ENCODE measurements around the gene TCF7L2. TPM values are rescaled to one million over a fixed set of nuclear protein-coding genes. Genes with fewer than 3 reads are reported as not detected.

TCF7L2 gene
- polyA plus RNA-seq, 1 experiment, result 11.3 TPM

DNA sequence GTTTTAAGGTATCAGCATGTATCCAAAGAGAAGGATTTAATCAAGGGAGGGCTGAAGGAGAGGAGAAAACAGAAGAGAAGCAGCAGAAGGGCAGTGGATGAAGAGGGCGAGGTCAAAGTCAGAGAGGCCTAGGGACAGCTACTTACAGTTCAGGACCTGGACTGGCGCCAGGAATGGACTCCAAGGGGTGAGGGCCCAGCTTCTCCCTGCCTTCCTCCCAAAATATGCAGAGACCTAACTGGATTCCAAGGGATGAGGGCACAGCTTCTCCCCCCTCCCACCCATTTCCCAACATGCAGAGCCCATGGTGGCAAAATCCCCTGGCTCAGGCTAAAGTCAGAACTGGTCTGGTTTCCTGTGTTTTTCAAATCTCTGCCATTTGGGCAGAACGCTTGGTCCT lies 3.4 kb upstream of the TCF7L2 start:
- Histone ChIP-seq H3K27me3 (ENCODE audit: control insufficient read depth, insufficient read depth, low read length) (no peaks in the 10 kb centered on the region), H3K36me3 (ENCODE audit: control insufficient read depth, insufficient read depth, low read length) (no peaks in the 10 kb centered on the region), H3K4me3 (ENCODE audit: low read depth, low read length) (no peak overlapping the region)
- TF ChIP-seq, protein P1, sequence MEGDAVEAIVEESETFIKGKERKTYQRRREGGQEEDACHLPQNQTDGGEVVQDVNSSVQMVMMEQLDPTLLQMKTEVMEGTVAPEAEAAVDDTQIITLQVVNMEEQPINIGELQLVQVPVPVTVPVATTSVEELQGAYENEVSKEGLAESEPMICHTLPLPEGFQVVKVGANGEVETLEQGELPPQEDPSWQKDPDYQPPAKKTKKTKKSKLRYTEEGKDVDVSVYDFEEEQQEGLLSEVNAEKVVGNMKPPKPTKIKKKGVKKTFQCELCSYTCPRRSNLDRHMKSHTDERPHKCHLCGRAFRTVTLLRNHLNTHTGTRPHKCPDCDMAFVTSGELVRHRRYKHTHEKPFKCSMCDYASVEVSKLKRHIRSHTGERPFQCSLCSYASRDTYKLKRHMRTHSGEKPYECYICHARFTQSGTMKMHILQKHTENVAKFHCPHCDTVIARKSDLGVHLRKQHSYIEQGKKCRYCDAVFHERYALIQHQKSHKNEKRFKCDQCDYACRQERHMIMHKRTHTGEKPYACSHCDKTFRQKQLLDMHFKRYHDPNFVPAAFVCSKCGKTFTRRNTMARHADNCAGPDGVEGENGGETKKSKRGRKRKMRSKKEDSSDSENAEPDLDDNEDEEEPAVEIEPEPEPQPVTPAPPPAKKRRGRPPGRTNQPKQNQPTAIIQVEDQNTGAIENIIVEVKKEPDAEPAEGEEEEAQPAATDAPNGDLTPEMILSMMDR (IDR thresholded peaks at IDR 0.05; ENCODE audit: insufficient read depth, low read depth, low read length), result no peak
- ChIA-PET POLR2A (no interaction called here), CTCF (no interaction called here)
- no peak for DNase-seq (ENCODE audit: low read depth)

DNA sequence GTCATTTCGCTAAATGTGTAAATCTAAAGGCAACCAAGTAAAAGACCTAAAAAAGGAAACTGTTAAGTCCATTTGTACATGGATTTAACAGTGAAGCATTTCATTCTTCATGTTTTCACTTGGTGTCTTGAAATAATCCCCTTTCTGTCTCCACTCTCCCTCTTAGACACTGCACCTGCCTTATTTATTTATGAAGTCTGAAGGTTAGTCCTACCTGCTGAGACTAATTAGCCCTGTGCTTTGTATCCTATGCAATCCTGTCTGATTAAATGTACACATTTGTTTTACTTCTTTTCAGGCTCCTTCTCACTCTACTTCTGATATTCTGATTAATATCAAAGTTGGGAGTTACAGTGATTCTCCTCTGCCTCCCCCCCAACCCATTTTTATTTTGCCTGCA lies 1.9 kb upstream of the TCF7L2 start:
- Histone ChIP-seq H3K4me3 (ENCODE audit: low read depth, low read length) (no peak overlapping the region), H3K27me3 (ENCODE audit: control insufficient read depth, insufficient read depth, low read length) (no peaks in the 10 kb centered on the region), H3K36me3 (ENCODE audit: control insufficient read depth, insufficient read depth, low read length) (no peaks in the 10 kb centered on the region; the same call in 1 of the 2 replicates)
- TF ChIP-seq, protein P1 (IDR thresholded peaks at IDR 0.05; ENCODE audit: insufficient read depth, low read depth, low read length), result no peak
- CTCF ChIA-PET, result no interaction called here
- POLR2A ChIA-PET, result no interaction called here
- DNase-seq (ENCODE audit: low read depth), result no peak

DNA sequence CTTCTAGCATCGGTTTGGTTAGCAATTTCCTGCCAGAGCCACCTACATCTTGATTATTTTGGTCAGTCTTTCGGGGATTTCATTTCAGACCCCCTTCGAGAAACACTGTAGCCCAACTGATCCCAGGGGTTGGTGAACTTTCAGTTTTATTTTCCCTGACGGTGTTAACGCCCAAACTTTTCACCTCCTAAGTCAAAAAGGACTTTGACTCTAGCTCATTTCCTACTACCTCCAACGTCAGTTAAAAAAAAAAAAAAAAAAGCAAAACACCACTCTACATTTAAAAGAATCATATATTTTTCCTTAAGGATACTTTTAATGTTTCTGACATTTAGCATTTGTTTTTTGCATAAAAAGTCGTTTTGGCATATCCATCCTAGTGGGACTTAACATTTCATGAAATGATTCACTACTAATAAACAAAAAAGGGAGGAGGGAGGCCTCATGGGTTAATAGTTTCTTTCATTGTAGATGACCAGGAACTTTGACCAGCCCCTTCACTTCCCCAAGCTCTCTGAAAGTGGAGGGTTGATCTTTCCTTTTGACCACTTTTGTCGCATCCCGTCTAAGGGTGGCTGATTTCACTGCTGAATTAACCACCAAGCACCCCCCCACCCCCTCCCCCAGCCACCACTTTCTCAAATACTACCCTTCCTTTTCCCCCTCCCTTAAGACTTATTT lies 764 bp upstream of the TCF7L2 start:
- TF ChIP-seq, protein P1 (IDR thresholded peaks at IDR 0.05; ENCODE audit: insufficient read depth, low read depth, low read length), result no peak
- CTCF ChIA-PET, result no interaction called here
- H3K36me3 ChIP-seq (ENCODE audit: control insufficient read depth, insufficient read depth, low read length), result no peaks in the 10 kb centered on the region; the same call in 1 of the 2 replicates
- POLR2A ChIA-PET, result no interaction called here
- H3K27me3 ChIP-seq (ENCODE audit: control insufficient read depth, insufficient read depth, low read length), result no peaks in the 10 kb centered on the region
- DNase-seq (ENCODE audit: low read depth), result no peak
- H3K4me3 ChIP-seq (ENCODE audit: low read depth, low read length), result peak overlapping the region; percentile 37

DNA sequence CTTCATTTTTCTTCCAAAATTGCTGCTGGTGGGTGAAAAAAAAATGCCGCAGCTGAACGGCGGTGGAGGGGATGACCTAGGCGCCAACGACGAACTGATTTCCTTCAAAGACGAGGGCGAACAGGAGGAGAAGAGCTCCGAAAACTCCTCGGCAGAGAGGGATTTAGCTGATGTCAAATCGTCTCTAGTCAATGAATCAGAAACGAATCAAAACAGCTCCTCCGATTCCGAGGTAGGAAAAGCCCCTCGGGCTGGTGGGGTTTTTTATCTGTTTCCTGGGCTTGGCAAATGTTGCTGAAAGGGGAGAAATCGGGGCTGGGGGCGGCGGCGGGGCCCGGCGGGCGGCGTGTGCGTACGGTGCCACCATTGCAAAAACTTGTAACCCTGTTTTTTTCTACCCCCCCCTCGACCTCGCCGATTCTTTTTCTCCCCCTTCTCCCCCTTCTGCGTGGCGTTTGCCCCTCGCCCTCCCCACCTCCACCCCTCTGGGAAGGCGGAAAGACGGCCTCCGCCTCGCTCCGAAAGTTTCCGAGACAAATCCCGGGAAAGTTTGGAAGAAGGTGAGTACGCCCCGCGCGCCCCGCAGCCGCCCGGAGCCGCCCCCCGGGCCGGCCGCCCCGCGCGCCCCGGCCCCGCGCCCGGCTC lies 789 bp downstream of the TCF7L2 start:
- ChIA-PET POLR2A (no interaction called here), CTCF (no interaction called here)
- Histone ChIP-seq H3K27me3 (ENCODE audit: control insufficient read depth, insufficient read depth, low read length) (no peaks in the 10 kb centered on the region), H3K4me3 (ENCODE audit: low read depth, low read length) (peak overlapping the region; percentile 78), H3K36me3 (ENCODE audit: control insufficient read depth, insufficient read depth, low read length) (no peaks in the 10 kb centered on the region; the same call in 1 of the 2 replicates)
- TF ChIP-seq, protein P1 (IDR thresholded peaks at IDR 0.05; ENCODE audit: insufficient read depth, low read depth, low read length), result no peak
- no peak for DNase-seq (ENCODE audit: low read depth)

DNA sequence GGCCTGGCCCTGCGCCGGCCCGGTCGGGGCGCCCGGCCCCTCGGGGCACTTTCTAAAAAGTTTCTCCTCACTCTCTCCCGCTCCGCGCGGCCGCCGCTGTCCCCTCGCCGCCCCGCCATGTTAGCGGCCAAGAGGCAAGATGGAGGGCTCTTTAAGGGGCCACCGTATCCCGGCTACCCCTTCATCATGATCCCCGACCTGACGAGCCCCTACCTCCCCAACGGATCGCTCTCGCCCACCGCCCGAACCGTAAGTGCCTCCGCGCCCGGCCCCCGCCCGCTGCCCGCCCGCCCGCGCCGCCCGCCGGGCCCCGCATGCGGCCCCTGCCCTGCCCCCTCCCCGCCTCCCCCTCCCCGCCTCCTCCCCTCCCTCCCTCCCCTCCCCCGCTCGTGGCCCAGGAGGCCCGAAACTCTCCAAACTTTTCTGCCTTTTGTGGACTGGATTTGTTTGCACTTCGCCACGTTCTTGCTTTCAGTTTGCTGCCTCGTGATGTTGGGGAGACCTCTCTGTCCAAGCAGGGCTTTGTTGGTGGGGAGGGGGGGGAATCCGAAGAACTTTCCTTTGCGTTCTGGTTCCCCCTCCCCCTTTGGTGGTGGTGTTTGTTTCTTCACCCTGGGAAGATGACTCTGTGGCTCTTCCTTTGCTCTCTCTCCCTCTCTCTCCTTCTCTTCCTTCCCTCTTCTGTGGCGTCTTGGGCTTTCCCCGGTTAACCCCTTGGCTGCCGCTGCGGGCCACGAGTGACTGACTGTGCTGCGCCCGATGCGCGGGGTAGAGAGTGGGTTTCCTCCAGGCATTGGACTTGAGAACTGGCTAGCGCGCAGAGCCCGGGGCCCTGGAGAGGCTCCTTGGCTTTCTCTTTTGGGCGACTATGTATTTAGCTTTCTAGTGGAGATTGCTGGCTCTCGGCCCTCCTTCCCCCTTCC lies 1.6 kb downstream of the TCF7L2 start:
- ChIA-PET CTCF (no interaction called here), POLR2A (interaction anchor here (0.5 kb wide), 1 partner anchor 263 kb away, joined by 5 read pairs; no protein-coding TSS in a partner anchor)
- H3K27me3 ChIP-seq (ENCODE audit: control insufficient read depth, insufficient read depth, low read length), result no peaks in the 10 kb centered on the region
- no peaks in the 10 kb centered on the region; the same call in 1 of the 2 replicates for H3K36me3 ChIP-seq (ENCODE audit: control insufficient read depth, insufficient read depth, low read length)
- DNase-seq (ENCODE audit: low read depth), result no peak
- H3K4me3 ChIP-seq (ENCODE audit: low read depth, low read length), result peak overlapping the region; percentile 78
- TF ChIP-seq, protein P1 (IDR thresholded peaks at IDR 0.05; ENCODE audit: insufficient read depth, low read depth, low read length), result no peak
